ACHN (cell line): Measurements from ENCODE around the gene STPG1.

Experiments
- DNase-seq: peaks from one replicate; pipeline ENCODE4 v3.0.0-alpha.2; 2015
- in situ Hi-C: cut with HindIII; loops from 2 replicates; pipeline ENCODE4 v1.10.0; 2017; ENCODE audit warnings: low sequenced_read_pairs, low pct_ligation_motif_present, low pct_unique_long_range_greater_than_20kb

STPG1 gene

GRCh38 chr1:24360681-24361080 lies 52.9 kb downstream of the STPG1 start:
- in situ Hi-C loops = no loop called here
- no peak for DNase-seq

DNA sequence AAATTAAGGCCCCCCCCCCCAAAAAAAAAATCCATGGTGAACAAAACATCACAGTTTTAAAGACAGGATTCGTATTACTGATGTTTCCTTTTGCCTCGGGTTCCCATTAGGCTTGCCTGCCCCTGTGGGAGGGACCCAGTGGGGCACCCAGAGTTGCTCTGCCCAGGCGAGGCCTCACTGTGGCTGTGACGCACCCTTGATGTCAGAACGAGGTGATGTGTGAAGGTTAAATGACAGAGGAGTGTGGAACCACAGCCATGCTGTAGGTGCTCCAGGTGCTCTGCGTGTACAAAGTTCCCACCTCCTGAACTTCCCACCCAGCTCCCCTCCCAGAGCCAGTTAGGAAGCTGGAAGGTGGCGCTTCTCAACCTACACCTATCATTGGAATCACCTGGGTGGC lies 56.5 kb downstream of the STPG1 start:
- in situ Hi-C loops = no loop called here
- no peak for DNase-seq

- in situ Hi-C loops = no loop called here
- DNase-seq = no peak
Observed at GRCh38 chr1:24355466-24355865, 58.1 kb downstream of the STPG1 start.

- in situ Hi-C loops = no loop called here
- DNase-seq = no peak
Observed at GRCh38 chr1:24353292-24353891, 60.2 kb downstream of the STPG1 start.

GRCh38 chr1:24351918-24352627 lies 61.5 kb downstream of the STPG1 start:
- DNase-seq = no peak
- in situ Hi-C loops = no loop called here

- DNase-seq = no peak
- in situ Hi-C loops = no loop called here
Observed at GRCh38 chr1:24351247-24351646, 62.3 kb downstream of the STPG1 start.

- no peak for DNase-seq
- in situ Hi-C loops = no loop called here
Observed at GRCh38 chr1:24349891-24350290, 63.7 kb downstream of the STPG1 start.

- in situ Hi-C loops = no loop called here
- DNase-seq = no peak
Observed at GRCh38 chr1:24348196-24348595, 65.4 kb downstream of the STPG1 start.

- DNase-seq = no peak
- in situ Hi-C loops = no loop called here
Observed at GRCh38 chr1:24347159-24347934, 66.2 kb downstream of the STPG1 start.

DNA sequence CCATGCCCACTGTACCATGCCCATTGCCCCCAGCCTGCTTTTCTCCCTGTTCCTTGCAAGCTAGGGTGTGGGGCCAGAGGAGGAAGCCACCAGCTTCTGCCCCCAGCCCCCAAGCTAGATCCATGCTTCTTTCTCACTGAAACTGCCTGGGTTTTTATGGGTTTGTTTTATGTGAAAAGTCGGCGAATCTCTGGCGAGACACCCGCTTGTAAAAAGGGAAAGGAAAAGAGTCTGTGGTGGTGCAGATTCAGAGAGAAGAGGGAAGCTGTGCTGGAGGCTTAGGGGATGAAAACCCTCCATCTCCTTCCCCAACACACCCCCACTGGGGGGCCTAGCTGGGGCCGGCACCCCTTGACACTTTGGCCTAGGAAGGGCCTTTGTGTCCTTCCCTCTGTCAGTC lies 68.2 kb downstream of the STPG1 start:
- DNase-seq = no peak

DNA sequence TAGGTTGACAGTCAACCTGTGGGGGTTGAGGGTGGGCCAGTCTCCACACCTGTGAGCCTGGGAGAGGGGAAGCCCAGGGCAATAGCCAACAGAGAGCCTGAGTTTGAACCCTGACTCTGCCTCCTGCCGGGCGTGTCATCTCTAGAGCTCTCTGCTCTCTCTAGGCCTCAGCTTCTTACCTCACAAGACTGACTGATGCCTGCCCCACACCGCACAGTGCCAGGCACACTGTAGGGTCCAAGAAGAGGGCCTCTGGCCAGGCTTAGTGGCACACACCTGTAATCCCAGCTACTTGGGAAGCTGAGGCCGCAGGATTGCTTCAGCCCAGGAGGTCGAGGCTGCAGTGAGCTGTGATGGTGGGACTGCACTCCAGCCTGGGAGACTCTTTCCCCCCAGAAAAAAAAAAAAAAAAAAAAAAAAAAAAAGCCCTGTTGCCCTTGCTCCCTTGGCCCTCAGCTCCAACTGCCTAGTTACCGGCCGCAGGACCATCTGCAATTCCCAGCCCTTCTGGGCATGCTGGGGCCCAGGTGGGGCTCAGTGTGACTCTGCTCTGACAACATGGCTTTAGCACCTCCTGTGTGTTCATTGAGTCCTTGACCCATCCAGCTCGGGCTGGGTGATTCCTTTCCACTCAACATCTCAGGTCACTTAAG lies 69.4 kb downstream of the STPG1 start:
- in situ Hi-C loops = no loop called here
- no peak for DNase-seq

More for the DNA sequence above, 68.2 kb downstream of the STPG1 start:
- in situ Hi-C loops = no loop called here

GRCh38 chr1:24343412-24344089 lies 70.0 kb downstream of the STPG1 start:
- in situ Hi-C loops = no loop called here
- no peak for DNase-seq

GRCh38 chr1:24341260-24341659 lies 72.3 kb downstream of the STPG1 start:
- in situ Hi-C loops = no loop called here
- DNase-seq = no peak

- in situ Hi-C loops = no loop called here
- no peak for DNase-seq
Observed at GRCh38 chr1:24340770-24341169, 72.8 kb downstream of the STPG1 start.

- no peak for DNase-seq
- in situ Hi-C loops = no loop called here
Observed at GRCh38 chr1:24339996-24340395, 73.6 kb downstream of the STPG1 start.

DNA sequence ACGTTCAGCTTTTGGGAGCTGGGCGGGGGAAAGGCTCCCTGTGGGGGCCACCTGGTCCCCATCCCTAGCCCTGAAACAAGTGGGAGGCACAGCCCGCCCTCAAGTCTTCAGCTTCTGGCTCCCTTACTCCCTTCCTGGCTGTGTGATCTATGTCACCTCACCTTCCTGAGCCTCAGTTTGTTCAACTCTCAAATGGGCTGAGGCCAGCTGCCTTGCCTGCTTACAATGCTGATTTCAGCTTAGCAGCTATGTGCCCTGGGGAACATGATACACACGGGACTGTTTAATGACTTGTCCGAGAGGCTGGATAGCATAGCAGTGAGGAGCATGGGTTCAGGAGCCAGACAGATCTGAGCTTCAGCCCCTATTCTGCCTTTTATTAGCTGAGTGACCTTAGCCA lies 75.1 kb downstream of the STPG1 start:
- DNase-seq = no peak
- in situ Hi-C loops = no loop called here

DNA sequence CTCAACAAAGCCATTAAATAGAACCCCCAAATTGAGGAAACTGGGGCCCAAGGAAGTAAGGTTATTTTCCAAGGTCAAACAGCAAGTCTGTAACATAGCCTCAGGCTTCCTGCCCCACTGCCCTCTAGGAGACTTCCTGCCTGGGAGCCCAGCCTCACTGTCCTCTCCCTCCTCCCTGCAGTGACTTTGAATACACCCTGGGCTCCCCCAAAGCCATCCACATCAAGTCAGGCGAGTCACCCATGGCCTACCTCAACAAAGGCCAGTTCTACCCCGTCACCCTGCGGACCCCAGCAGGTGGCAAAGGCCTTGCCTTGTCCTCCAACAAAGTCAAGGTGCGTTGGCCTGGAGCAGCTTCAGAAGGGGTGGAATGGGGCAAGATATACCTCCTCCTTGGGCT lies 76.1 kb downstream of the STPG1 start:
- DNase-seq = no peak
- in situ Hi-C loops = no loop called here

GRCh38 chr1:24336075-24336474 lies 77.5 kb downstream of the STPG1 start:
- no peak for DNase-seq
- in situ Hi-C loops = no loop called here
